IPS DF 6.9 (cell line): ENCODE data around the gene TMOD4.
A peak's percentile ranks its signal among the peaks of the same experiment; 100 is the strongest.
"Not testable (repeated sequence)": the region's sequence is repeated elsewhere in the genome, so short reads cannot be mapped to it uniquely, and the experiment has no call there.

Source experiments
- DNase-seq: peaks from one replicate; pipeline ENCODE4 v3.0.0-alpha.2; 2013; ENCODE audit warnings: low read depth, low spot score
- H3K27ac ChIP-seq: one replicate; pipeline ENCODE4 v1.5.1; 2013; ENCODE audit warnings: low read length, control low read depth
- H3K27me3 ChIP-seq: 2 replicates; pipeline ENCODE4 v1.6.1; 2013; ENCODE audit warnings: mild to moderate bottlenecking, low read length; ENCODE audit not compliant: control insufficient read depth, insufficient read depth
- H3K36me3 ChIP-seq: 2 replicates; pipeline ENCODE4 v1.6.1; 2013; ENCODE audit warnings: low read length; ENCODE audit not compliant: control insufficient read depth, insufficient read depth
- H3K4me1 ChIP-seq: 2 replicates; pipeline ENCODE4 v1.6.1; 2013; ENCODE audit warnings: low read length; ENCODE audit not compliant: control insufficient read depth, insufficient read depth
- H3K4me3 ChIP-seq: 2 replicates; pipeline ENCODE4 v1.5.1; 2013; ENCODE audit warnings: mild to moderate bottlenecking, low read length
- H3K9me3 ChIP-seq: 2 replicates; pipeline ENCODE4 v1.6.1; 2013; ENCODE audit warnings: low read length, inconsistent platforms; ENCODE audit not compliant: control insufficient read depth, insufficient read depth
- WGBS: extraction: QIAGEN DNeasy Blood & Tissue Kit; methylation state at CpG from one replicate; pipeline ENCODE4 v1.1.7; 2013; ENCODE audit warnings: mixed read lengths, missing lambda C conversion rate; ENCODE audit not compliant: insufficient read length, insufficient coverage; 5-methylcytosine and 5-hydroxymethylcytosine counted together

The TMOD4 gene

DNA sequence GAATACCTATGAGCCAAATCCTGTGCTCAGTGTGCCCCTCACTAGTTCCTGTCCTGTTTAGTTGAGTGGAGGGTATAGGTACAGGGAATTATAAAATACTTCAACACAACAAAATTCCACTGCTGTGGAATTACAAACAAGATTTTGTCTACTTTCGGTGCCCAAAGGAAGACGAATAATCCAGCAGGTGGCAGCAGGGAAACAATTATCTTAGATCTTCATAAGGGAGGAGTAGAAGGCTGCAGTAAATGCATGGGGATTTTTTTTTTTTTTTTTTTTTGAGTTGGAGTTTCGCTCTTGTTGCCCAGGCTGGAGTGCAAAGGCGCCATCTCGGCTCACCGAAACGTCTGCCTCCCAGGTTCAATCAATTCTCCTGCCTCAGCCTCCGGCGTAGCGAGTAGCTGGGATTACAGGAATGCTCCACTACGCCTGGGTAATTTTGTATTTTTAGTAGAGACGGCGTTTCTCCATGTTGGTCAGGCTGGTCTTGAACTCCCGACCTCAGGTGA lies 20.6 kb upstream of the TMOD4 start:
- Histone ChIP-seq H3K36me3 (no peaks in the 10 kb centered on the region), H3K27ac (no peak overlapping the region), H3K4me3 (no peak overlapping the region), H3K4me1 (no peaks in the 10 kb centered on the region; the same call in 1 of the 2 replicates), H3K27me3 (no peaks in the 10 kb centered on the region), H3K9me3 (no peaks in the 10 kb centered on the region)
- no CpG with 5 or more reads among the region's 14 CpGs for WGBS
- no peak for DNase-seq

GRCh38 chr1:151194894-151195594 lies 19.3 kb upstream of the TMOD4 start:
- DNase-seq, H3K4me3 ChIP-seq, H3K27me3 ChIP-seq, H3K27ac ChIP-seq, H3K9me3 ChIP-seq, H3K4me1 ChIP-seq, H3K36me3 ChIP-seq: not testable (repeated sequence)
- no CpG with 5 or more reads among the region's 17 CpGs for WGBS

DNA sequence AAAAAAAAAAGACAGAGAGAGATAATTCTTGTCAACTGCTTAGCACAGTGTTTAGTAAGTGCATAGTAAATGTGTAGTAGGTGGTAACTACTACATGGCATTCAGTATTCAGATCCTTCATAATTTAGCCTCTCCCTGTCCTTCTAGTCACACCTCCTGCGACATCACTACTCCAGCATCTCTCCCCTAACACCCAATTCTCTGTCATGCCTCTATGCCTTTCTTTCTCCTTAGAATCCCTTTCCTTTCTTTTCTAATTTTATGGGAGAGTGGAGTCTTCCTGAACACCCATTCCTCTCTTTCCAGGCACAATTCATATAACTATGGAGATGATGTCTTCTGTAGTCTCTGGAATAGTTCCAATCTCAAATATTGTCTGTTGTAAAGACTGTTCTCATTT lies 18.1 kb upstream of the TMOD4 start:
- WGBS, result no CpG with 5 or more reads among the region's 1 CpG
- Histone ChIP-seq H3K36me3 (no peaks in the 10 kb centered on the region), H3K9me3 (no peaks in the 10 kb centered on the region), H3K27me3 (no peaks in the 10 kb centered on the region), H3K4me3 (no peak overlapping the region), H3K4me1 (no peaks in the 10 kb centered on the region; the same call in 1 of the 2 replicates), H3K27ac (no peak overlapping the region)
- DNase-seq, result no peak

- Histone ChIP-seq H3K36me3 (no peaks in the 10 kb centered on the region), H3K27me3 (no peaks in the 10 kb centered on the region), H3K27ac (no peak overlapping the region), H3K4me3 (no peak overlapping the region), H3K9me3 (no peaks in the 10 kb centered on the region), H3K4me1 (no peaks in the 10 kb centered on the region; the same call in 1 of the 2 replicates)
- no CpG with 5 or more reads among the region's 6 CpGs for WGBS
- no peak for DNase-seq
Observed at GRCh38 chr1:151193304-151193703, 17.5 kb upstream of the TMOD4 start.

DNA sequence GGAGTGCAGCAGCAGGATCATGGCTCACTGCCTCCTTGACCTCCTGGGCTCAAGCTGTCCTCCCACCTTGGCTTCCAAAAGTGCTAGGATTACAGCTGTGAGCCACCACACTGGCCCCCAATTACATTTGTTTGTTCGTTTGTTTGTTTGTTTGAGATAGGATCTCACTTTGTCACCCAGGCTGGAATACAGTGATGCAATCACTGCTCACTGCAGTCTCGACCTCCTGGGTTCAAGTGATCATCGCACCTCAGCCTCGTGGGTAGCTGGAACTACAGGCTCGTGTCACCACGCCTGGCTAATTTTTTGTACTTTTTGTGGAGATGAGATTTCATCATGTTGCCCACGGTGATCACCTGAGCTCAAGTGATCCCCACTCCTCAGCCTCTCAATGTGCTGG lies 16.3 kb upstream of the TMOD4 start:
- no peak overlapping the region for H3K4me3 ChIP-seq
- no peaks in the 10 kb centered on the region for H3K9me3 ChIP-seq
- DNase-seq, result no peak
- no peaks in the 10 kb centered on the region for H3K4me1 ChIP-seq
- H3K36me3 ChIP-seq, result no peaks in the 10 kb centered on the region
- H3K27ac ChIP-seq, result no peak overlapping the region
- H3K27me3 ChIP-seq, result no peaks in the 10 kb centered on the region
- no CpG with 5 or more reads among the region's 7 CpGs for WGBS

DNA sequence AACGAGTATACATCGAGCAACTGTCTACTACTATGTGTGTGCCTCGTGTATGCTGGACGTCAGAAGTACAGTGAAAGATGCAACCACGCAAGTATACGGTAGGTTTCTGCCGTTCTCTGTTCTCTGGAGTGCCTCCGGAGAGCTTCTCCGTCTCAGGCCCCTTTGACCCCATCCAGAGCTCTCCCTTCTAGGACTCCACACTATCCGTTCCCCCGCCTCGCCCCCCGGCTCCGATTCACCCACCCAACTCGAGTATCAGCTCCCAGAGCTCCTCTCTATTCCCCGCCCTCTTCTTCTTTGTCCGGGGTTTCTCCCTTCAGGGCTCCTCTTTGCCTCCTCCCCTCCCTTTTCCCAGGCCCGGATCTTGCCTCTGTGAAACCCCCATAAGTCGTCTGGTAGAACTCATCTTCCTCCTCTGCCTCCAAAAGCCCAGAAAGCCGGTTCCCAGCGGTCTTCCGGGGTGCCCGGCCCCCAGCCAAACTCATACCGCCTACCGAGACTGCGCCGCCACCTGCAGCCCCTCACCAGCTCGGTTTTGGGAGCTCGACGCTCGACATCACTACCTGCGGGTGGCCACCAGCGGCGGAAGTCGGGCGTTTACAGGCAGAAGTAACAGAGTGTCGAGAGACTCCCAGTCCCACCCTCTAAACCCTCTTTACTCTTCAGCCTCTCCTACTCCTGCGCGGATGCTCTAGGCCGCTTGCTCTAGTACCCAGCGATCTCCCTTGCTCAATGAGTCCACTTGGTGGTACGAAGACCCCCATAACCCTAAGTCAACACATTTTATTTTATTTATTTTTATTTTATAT lies 14.1 kb upstream of the TMOD4 start, which contains the start of gene VPS72:
VPS72 (minus strand) TSS at position 561 of the 809 bp plus-strand sequence; CDS start at position 485, 76 bp downstream.
- Histone ChIP-seq H3K4me3 (peak within 1 kb of the TSS; percentile 91), H3K27ac (no peak within 1 kb of the TSS), H3K4me1 (no peaks in the 10 kb centered on the region), H3K9me3 (no peaks in the 10 kb centered on the region), H3K27me3 (no peaks in the 10 kb centered on the region), H3K36me3 (0 out of 2 replicates have a peak, but pooled peaks cover 4% of the 10 kb centered on the region)
- DNase-seq, result peak; percentile 66
- no CpG with 5 or more reads among the region's 42 CpGs for WGBS

DNA sequence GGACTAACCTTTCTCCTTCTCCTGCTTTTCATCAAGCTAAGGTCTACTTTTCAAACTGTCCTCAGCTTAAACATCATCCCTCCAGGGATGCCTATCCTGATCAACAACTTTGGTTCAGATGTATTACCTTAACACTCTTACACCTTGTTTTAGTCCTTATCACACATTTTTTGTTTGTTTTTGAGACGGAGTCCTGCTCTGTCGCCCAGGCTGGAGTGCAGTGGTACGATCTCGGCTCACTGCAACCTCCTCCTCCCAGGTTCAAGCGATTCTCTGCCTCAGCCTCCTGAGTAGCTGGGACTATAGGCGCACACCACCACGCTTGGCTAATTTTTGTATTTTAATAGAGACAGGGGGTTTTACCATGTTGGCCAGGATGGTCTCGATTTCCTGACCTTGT lies 12.9 kb upstream of the TMOD4 start:
- H3K36me3 ChIP-seq, H3K9me3 ChIP-seq, H3K4me3 ChIP-seq, DNase-seq, H3K27ac ChIP-seq, H3K4me1 ChIP-seq, H3K27me3 ChIP-seq: not testable (repeated sequence)
- no CpG with 5 or more reads among the region's 8 CpGs for WGBS

DNA sequence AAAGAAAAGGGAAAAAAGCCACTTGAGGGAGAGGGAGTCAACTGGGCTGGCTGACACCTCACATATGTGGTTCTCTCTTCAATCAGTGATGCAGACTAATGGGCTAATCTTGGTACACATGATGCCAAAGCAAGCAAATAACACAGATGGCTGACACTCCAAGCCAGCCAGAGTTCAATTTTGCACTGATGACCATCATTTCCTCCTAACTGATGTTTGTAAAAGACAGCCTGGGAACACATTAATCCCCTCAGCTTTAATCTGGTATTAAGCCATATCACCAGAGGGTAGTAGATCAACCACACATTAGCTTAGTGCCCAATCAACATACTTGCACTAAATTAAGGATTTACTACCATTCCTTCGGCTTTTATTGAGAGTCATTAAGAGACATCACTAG lies 11.4 kb upstream of the TMOD4 start:
- H3K27me3 ChIP-seq, result no peaks in the 10 kb centered on the region
- WGBS, result no CpG with 5 or more reads among the region's 1 CpG
- H3K36me3 ChIP-seq, result peaks cover 13% of the 10 kb centered on the region
- no peaks in the 10 kb centered on the region for H3K4me1 ChIP-seq
- H3K4me3 ChIP-seq, result no peak overlapping the region
- no peaks in the 10 kb centered on the region for H3K9me3 ChIP-seq
- DNase-seq, result no peak
- H3K27ac ChIP-seq, result no peak overlapping the region

DNA sequence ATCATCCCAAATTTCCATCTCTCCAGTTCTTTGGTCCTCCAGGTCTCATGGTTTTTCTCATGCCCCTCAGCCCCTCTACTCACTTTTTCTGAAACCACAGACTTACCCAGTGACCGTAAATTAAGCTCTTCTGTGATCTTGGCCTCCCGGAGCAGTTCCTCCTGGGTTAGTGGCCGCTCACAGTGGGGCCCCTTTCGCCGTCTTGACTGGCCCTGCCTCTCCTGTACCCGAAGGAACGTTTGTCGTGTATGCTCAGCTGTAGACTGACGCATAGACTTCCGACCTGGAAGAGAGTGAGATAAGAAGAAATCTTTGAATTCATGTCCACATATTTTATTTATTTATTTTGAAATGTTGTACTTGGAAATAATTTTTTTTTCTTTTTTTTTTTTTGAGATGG lies 8.4 kb upstream of the TMOD4 start:
- no CpG with 5 or more reads among the region's 10 CpGs for WGBS
- peaks cover 27% of the 10 kb centered on the region for H3K36me3 ChIP-seq
- H3K27me3 ChIP-seq, result no peaks in the 10 kb centered on the region
- no peaks in the 10 kb centered on the region; the same call in 1 of the 2 replicates for H3K4me1 ChIP-seq
- H3K27ac ChIP-seq, result no peak overlapping the region
- DNase-seq, result no peak
- H3K4me3 ChIP-seq, result no peak overlapping the region
- H3K9me3 ChIP-seq, result no peaks in the 10 kb centered on the region

DNA sequence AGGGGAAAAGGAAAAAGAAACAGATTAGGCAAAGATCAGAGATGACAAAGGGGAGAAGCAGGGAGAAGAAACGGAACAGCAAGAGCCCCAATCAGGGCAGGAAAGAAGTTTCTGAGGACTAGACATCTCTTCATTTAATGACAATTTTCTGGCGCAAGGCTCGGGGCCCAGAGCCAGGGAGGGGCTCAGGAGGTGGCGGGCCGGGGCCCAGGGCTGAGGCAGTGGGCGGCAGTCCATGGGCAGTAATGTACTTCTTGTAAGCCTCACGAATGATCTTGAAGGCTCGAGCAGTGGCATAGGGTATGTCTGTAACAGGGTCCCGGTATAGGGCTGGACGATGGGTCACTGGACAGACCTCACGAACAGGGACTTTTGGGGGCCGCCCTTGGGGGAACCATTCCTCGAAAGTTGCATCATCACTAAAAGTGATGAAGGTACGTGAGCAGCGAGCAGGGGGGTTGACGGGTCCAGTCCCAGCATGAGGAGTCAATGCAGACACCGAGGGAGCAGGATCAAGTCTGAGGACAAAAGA lies 799 bp upstream of the TMOD4 start:
- Histone ChIP-seq H3K4me1 (no peaks in the 10 kb centered on the region; the same call in 1 of the 2 replicates), H3K27me3 (no peaks in the 10 kb centered on the region), H3K27ac (no peak overlapping the region), H3K4me3 (no peak overlapping the region), H3K9me3 (no peaks in the 10 kb centered on the region), H3K36me3 (peaks cover 20% of the 10 kb centered on the region; the same call in 1 of the 2 replicates)
- no CpG with 5 or more reads among the region's 17 CpGs for WGBS
- DNase-seq, result no peak
